Measurements from ENCODE around the gene ZNF512.
"Not testable (repeated sequence)": the region's sequence is repeated elsewhere in the genome, so short reads cannot be mapped to it uniquely, and the experiment has no call there.

DNA sequence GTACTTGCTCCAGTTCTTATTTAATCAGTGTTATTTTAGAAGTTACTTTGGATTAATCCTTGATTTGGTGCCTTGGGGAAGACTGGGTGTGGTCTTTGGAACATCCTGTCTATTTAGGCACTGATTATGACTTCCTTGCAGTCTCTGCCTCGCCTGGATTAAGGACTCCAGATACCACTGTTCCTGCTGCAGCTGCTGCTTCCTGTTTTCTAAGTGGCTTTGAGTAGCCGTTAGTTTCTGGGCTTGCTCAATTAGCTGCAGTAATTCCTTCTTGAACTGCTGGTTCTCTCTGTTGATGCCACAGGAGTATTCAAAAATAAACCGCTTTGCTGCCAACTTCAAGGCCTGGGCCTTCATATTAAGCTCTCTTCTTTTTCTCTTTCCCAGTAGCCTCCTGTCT, 44.1 kb downstream of the ZNF512 start:
- TF ChIP-seq POLR2A (IDR thresholded peaks at IDR 0.05; ENCODE audit: low read length); GATA1 (IDR thresholded peaks at IDR 0.05; ENCODE audit: low read depth, low read length): not testable (repeated sequence)

All from erythroblast (primary cell).